ENCODE measurements around the gene ATXN10.

ATXN10 gene

GRCh38 chr22:45763236-45763624 is 91.6 kb downstream of the ATXN10 start:
- no peak for DNase-seq

GRCh38 chr22:45768490-45768889 is 96.9 kb downstream of the ATXN10 start:
- no peak for DNase-seq

- DNase-seq = no peak
Measured at GRCh38 chr22:45769569-45770210, 98.1 kb downstream of the ATXN10 start.

- DNase-seq = no peak
Measured at GRCh38 chr22:45770506-45770905, 98.9 kb downstream of the ATXN10 start.

GRCh38 chr22:45771057-45771456 is 99.4 kb downstream of the ATXN10 start:
- DNase-seq = no peak

- DNase-seq = no peak
Measured at GRCh38 chr22:45771711-45772110, 100.1 kb downstream of the ATXN10 start.

- no peak for DNase-seq
Measured at GRCh38 chr22:45772743-45773142, 101.1 kb downstream of the ATXN10 start.

- DNase-seq = no peak
Measured at GRCh38 chr22:45774001-45774670, 102.5 kb downstream of the ATXN10 start.

GRCh38 chr22:45775062-45775461 is 103.4 kb downstream of the ATXN10 start:
- no peak for DNase-seq

GRCh38 chr22:45775569-45776312 is 104.1 kb downstream of the ATXN10 start:
- DNase-seq = no peak

GRCh38 chr22:45776313-45776585 is 104.6 kb downstream of the ATXN10 start:
- no peak for DNase-seq

GRCh38 chr22:45777046-45777851 is 105.6 kb downstream of the ATXN10 start:
- DNase-seq = no peak

- DNase-seq = no peak
Measured at GRCh38 chr22:45777852-45778375, 106.3 kb downstream of the ATXN10 start.

- DNase-seq = no peak
Measured at GRCh38 chr22:45781459-45781858, 109.8 kb downstream of the ATXN10 start.

- no peak for DNase-seq
Measured at GRCh38 chr22:45781966-45782365, 110.3 kb downstream of the ATXN10 start.

GRCh38 chr22:45783021-45783420 is 111.4 kb downstream of the ATXN10 start:
- no peak for DNase-seq

- no peak for DNase-seq
Measured at GRCh38 chr22:45783690-45784089, 112.1 kb downstream of the ATXN10 start.

- DNase-seq = no peak
Measured at GRCh38 chr22:45784357-45785277, 113.0 kb downstream of the ATXN10 start.

GRCh38 chr22:45785458-45785857 is 113.8 kb downstream of the ATXN10 start:
- no peak for DNase-seq

GRCh38 chr22:45786726-45787125 is 115.1 kb downstream of the ATXN10 start:
- DNase-seq = no peak

GRCh38 chr22:45787759-45788158 is 116.1 kb downstream of the ATXN10 start:
- DNase-seq = no peak

GRCh38 chr22:45788522-45788921 is 116.9 kb downstream of the ATXN10 start:
- DNase-seq = no peak
